ENCODE results near the gene CPT2. TPM values are rescaled to one million over a fixed set of nuclear protein-coding genes. Genes with fewer than 3 reads are reported as not detected.

CPT2 gene
- total RNA-seq, 1 experiment from 2014 or later, result 23.8 TPM

DNA sequence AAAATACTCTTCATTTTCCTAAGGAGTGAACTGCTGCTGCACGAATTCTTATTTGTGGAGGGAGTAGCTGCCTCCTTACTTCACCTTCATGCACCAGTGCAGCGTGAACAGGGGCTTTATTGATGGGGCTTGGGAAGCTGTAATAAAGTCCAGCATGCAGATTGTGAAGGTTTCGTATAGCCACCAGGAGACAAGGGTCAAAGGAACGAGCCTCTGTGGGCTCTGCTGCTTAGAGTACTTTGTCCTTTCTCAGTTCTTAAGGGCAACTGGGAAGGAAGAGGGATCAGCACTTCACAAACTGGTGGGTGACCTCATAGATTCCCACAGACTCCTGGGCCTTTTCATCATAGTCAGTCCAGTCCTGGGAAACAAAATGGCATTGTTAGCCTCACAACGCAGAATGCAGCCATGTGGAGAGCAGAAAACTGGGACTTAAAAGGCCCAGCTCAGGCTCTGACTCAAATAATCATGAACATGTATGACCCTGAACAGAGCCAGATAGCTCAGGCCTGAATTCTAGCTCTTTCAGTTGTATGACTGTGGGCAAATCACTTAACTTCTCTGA is 17.8 kb downstream of the CPT2 start:
- no peak for DNase-seq (ENCODE audit: low read depth)

DNA sequence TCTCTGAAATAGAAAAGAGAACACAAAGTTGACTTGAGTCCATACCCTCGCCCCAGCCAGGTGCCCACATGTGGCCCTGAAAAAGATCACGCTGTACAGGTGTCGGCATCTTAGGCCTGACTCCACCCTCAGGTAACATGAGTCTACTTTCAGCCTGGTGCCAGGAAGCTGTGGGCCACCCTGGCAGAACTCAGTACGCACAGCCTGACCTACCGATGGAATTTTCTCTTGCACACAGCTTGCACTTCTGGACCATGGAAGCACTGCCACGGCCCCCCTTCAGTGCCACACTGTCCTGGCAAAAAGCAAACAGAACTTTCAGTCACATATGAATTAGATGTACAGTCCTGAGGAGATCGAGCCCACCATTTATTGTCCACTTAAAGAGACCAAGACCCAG is 21.6 kb downstream of the CPT2 start:
- no peak for DNase-seq (ENCODE audit: low read depth)

DNA sequence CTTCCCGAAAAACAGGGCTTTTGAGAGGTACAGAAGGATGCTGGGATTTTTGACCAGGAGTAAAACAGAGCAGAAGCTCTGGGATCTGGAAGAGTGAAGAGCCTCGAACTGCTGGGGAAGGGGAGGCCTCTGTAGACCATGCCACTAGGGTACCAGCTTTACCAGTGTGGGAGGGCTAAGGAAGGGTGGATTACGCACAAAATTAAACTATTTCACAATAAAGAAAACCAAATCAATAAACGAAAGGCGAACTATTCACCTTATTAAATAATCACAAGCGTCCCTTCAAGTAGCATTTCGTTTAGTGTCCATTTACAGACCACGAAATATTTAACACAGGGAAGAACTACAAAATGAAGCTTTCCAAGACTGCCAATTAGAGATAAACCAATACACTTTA is 23.1 kb downstream of the CPT2 start:
- no peak for DNase-seq (ENCODE audit: low read depth)

DNA sequence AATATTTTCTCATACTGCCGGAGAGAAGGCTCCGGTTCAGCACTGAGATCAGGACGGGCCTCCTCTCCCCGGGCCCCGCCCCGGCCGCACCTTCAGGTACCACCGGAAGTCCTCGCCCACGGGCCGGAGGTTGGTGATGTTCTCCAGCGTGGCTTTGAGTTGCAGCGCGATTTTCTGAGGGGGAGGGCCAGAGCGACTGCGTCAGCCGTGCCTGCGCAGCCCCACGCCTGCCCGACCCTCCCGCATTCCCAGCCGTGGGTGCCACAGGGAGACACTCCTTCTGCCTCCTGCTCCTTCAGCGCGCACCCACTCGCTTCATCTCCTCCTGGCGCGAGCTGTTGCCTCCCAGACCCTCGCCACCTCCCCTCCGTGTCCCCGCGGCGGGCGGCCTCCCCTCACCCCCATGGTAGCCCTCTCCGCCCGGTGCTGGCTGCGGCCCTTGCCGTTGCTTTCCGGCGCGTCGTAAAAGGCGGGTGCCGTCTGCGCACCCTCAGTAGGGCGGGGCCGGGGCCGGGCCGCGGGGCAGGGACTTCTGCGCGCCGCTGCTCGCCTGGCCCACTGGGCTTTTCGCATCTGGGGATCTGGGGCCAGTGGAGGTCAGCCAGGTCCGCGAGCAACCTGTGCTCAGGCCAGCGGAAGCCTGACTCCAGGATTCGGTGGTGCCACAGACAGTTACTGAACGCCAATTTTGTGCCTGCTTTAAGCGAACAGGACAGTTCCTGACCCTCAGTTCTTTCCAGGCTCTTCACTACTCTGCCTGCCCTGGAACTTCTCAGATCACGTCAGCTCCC is 23.7 kb downstream of the CPT2 start, which contains the start of gene CZIB:
Gene CZIB, minus strand, starts transcription at position 464 of the 791 bp plus-strand sequence. Its CDS starts 59 bp downstream, at position 405.
- peak; percentile 84 for DNase-seq (ENCODE audit: low read depth)

DNA sequence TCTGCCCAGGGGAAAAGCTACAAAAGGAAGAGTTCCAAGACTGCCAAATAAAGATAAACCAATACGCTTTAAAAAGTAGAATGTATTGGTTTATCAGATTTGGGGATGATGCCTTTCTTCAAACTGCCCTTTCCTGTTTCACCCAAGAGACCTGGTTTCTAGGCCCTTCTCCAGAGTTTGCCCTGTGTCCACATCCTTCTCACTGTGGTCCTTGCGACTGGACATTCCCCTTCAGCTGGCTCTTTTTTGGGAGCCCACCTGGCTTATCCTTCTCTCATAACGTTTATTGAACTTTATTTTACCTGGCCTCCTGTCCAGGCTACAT is 24.3 kb downstream of the CPT2 start:
- no peak for DNase-seq (ENCODE audit: low read depth)

DNA sequence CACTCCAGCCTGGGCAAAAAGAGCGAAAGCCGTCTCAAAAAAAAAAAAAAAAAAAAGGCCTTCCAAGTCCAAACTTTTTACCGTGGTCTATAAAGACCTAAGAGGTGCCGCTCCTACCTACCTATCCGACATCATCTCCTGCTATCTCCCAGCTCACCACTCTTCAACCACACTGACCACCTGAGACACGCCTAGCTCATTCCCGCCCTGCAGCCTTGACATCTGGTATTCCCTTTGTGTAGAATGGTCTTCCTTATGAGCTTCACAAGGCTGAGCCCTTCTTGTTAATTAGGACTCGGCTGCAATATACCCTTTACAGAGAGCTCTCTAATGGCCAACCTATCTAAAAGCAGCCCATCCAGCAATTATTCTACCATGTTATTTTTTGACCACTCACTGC is 41.0 kb downstream of the CPT2 start:
- no peak for DNase-seq (ENCODE audit: low read depth)

DNA sequence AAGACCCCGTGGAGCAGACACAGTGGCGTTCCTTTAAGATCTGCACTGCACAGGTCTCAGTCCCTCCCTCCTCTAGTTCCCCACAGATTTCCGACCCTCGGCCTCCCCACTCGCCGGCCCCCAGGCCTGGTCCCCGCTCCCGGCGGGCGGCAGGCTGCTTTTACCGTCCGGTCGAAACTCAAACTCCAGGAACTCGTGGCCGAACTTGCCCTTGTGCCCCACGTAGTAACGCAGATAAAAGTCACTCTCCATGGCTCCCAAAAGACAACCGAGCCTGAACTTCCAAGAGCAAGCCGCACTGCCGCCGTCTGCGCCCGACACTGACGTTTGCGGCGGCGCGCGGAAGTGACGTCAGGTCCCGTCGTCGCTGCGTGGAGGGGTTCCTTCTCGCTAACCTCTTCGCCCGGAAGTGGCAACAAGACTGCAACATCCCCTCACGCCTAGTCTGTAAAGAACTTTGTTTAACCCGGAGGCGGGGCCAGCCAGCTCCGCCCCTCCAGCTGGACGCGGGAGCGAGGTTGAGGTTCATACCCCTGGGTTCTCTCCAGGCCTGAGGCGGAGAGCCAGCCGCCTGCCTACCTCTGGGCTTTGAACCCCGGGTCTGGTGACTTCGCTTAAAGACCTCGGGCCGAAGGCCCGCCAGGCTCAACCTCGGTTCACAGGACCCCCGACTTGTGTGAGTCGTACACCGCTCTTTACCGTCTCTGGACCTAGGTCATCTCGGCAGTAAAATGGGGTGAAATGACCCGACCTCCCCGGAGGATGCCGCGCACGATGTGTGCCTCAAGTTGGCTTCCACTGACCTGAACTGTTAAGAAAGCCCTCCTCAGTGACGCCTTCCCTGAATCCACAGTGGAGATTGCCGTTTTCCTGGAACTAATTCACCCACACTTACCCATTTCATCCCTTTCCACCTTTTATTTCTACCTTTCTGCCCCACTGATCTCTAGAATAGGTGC is 41.9 kb downstream of the CPT2 start, which contains the start of gene MAGOH:
Gene MAGOH, minus strand, starts transcription at position 322 of the 959 bp plus-strand sequence. Its CDS starts 70 bp downstream, at position 252.
- DNase-seq (ENCODE audit: low read depth), result peak; percentile 94

DNA sequence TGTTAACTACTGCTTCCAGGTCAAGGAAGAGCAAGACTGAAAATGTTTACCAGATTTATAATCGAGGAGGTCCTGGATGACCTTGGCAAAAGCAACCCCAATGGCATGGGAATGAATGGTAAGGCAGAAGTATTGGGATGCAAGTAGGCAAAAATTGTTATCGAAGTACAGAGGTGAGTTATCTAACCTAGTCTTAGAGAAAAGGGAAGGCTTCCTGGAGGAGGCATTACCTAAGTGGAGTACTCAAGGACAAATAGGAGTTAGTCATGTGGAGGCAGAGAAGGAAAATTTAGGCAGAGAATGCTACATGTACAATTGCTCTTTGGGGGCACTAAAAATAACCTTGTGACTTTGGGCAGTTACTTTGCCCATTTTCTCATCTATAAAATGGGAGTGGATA is 45.2 kb downstream of the CPT2 start:
- no peak for DNase-seq (ENCODE audit: low read depth)

DNA sequence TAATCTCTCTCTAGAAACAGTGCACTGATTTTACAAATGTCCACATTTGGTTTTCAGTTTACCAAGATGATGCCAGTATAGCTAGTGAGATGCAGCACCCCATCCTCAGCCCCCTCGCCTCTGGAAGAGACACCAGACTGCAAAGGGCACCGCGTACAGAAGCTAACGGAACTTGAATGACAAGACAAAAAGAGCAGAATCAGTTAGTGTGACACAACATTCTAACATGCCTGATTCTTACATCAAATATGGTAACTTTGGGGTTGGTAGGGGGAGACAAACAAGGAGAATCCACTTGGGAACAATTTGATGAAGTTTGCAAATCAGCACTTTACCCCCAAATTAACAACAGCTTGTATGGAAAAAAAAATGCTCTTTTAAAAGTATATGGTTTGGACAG is 45.8 kb downstream of the CPT2 start:
- no peak for DNase-seq (ENCODE audit: low read depth)

DNA sequence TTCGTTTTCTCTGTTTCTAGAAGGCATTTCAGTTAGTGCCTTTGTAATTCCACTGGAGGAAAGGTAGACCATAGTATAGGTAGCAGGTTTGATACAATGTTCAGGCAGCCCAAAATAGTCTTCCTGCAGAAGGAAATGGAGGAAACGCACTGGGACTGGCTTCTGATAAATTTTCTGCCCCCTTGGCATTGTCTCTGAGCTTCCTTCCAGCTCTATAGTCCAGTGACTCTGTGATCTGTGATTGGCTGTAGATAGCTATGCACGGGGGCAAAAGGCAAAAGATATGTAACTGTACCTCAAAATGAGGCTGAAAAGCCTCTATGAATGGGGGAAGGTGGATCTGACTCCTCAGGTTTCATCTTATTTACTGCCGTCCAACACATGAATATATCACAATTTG is 47.5 kb downstream of the CPT2 start:
- DNase-seq (ENCODE audit: low read depth), result no peak

DNA sequence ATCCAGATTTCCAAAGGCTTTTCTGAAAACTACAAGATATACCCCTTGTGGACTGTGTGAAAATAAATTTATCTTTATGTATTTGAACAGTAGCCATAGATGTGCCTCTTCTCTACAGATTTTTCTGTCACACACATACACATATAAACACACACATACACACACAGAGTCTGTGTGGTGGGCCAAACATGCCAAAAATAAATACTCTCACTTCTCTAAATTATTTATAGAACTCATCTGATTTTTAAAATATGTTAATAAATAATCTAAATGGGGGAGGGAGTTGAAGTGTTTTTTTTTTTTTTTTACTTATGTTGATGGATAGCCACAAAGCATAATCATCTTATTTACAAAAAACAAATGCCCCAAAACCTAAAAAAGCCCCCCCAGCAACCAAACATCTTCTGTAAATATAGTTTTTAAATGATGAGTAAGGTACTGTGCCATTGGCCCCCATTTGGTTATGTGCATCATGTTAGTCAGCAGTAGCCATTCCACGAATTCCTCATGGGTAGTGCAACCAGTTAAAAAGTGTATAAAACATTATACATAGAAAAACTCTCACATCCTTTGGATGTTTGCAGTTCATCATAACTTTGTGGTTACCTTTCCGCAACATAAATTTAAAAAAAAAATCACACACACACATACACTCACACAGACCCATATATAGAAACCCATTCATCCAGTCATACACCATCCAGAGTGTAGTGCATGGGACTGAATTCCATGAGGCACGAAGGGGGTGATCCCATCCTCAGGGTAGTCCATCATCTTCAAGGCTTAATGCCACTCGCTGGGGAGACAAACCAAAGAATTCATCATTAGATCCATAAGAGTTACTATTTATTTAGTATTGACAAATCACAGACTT is 49.9 kb downstream of the CPT2 start:
- no peak for DNase-seq (ENCODE audit: low read depth)

DNA sequence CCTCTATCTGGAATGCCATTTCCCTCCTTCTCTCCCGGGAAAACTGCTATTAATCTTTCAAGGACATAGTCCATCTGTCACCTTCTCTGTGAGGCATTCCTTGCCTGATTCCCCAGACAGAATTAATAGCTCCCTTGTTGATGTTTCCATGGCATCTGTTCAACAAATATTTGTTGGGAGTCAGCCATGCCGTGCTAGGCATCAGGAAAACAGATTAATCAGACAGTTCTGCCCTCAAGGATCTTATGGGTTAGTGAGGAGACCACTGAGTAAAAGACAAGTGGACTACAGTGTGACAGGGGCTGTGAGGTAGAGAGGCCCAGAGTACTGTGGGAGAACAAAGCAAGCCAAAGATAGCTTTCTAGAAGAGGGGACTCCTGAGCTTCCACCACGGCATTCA is 53.1 kb downstream of the CPT2 start:
- no peak for DNase-seq (ENCODE audit: low read depth)

DNA sequence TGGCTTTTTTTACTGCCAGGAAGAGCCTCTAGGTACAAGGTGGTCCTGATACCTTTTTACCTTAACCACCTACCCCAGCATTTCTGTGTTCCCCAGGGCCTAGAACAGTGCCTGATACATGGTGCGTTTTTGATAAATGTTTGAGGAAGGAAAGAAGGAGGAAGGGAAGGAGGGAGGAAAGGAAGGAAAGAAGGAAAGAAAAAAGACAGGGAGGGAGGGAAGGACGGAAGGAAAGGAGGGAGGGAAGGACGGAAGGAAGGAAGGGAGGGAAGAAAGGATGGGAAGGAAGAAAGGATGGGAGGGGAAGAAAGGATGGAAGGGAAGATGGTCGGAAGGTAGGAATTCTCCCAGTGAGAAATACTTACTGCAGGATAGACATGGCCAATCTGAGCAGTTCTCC is 53.7 kb downstream of the CPT2 start:
- no peak for DNase-seq (ENCODE audit: low read depth)

DNA sequence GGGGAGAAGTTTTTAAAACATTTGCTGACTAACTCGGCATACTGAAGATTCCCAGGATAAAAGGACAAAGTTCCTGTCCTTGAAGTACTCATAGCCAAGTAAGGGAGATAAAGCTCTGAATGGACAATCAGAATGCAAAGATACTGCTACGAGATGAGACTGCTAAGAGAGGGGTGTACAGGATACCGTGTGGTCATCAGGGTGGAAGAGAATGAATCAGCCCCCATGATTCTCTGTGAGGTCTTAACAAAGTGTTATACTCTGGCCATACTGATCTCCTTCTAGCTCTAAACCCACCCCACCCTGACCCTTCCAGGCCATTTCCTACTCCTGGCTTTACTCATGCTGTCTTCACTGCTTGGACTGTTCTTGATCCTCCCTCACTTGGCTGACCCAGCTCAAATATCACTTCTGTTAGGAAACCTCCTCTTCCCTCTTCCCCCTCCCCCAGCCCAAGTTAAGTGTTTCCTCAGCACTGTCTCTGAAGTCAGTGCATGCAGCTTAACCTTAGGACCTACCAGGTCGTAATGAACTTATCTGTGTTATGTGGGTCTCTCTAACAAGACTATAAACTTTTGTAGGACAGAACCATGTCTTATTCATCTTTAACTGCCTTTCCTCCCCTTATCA is 57.5 kb downstream of the CPT2 start:
- DNase-seq (ENCODE audit: low read depth), result no peak

DNA sequence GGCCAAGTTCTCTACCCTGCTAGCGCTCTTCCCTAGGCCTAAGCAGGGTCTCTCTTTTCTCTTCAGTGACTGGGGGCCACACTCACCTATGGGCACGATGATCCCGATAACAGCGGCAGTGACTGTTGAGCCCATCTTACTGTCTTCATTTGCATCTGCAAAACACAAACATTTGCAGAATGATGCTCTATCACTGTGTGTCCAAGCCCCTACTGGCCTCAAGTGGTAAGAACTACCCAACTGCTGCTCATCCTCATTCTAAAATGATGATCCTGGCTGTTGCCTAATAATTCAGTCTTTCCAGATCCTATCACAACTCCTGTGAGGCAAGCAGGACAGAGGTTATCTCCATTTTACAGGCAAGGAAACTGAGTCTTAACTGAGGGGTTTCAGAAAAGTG is 58.4 kb downstream of the CPT2 start:
- no peak for DNase-seq (ENCODE audit: low read depth)

DNA sequence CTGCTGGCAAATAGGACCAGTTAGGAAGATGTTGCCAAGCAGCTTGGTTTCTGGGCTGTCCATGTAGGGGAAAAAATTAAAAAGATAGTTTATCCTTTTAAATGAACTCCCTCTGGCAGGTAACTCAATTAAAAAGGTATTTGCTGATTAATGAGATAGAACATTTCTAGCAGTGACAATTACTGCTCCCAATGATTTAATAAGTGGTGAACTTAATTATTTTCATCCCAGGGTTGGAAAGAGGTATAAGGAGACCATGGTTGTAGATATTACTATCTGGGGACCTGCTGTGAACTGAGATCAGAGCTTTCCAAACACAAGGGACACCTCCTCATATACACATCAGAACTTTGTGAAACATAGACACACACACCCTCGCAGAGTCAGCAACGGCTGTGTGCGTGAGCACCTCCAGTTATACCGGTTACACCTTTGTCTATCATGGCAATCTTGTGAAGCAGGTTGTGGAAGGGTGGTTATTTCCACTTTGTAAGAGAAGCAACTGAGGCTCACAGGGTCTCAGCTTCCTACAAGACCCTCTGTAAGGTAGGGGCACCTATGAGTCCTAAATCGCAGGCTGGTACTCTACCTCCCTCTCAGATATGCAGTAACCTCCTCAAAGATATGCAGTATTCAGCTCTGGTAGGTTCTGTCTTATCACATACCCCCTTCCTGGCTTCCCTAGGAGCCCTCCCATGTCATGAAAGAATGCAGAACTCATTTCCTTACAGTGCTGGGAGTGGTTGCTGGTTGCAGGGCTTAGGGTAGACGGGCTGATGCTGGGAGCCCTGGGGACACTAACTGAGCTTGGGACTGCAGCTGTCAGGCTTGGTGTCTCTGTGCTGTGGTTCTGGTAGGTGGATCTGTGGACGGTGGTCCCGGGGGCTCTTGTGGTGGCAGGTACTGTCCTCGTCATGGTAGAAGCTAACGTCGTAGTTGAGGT is 60.2 kb downstream of the CPT2 start:
- DNase-seq (ENCODE audit: low read depth), result no peak

DNA sequence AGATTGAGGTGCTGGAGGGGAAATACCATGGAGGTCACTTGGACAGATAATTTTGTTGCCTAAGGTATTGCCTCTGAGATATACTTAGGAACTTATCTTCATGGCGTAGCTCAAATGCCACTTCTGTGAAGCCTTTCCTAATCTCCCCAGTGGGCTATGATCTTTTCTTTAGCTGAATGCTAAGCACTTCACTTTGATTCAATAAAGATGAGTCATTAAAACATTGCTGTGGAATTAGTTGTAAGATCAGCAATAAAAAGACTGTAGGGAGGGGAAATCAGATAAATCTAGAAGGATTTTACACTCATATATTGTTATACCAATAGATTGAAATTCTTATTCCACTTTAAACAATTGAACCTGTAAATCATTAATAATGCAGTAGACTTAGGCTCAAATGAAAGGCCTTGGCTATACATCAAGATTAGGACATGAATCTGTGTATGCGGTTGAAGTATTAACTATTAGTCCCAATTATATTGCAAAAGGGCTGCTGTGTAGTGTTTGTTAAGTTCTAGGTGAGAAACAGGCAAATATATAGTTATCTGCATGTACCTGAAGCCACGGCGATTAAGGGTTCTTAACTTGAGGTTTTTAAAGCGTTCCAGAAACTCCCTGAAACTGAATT is 60.9 kb downstream of the CPT2 start:
- no peak for DNase-seq (ENCODE audit: low read depth)

DNA sequence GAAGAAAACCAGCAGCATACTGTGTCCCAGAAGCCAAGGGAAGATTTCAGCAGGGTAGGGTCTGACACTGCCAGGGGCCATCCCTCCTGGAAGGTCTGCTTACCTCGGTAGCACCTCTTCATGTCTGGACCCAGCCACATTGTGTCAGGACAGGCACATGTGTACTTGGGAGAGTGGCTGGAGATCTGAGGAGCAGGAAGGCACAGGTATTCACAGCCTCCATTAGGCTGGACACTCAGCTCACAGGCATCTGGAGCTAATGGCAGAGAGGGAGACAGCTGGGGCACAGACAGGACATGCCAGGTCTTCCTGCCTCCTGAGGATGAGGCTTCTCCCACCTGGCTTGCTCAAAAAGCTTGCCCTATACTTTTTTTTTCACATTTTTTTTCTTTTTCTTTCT is 61.6 kb downstream of the CPT2 start:
- no peak for DNase-seq (ENCODE audit: low read depth)

DNA sequence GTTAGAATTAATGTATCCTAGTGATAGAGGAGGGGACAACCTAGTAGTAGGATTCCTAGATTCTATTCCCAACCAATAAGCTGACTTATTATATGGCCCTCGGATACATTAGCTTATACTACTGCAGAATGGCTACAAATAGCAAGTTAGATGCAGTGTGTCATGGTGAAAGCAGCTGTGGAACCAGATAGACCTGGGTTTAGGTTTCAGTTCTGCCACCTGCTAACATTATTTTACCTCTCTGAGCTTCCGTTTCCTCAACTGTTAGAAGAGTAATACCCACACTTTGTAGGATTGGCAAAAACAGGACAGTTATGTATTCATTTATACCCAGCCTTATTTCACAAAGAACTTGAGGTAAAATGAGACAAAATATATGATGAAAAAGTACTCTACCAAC is 63.3 kb downstream of the CPT2 start:
- DNase-seq (ENCODE audit: low read depth), result no peak
